Measurements from ENCODE around the gene ARRDC4.

Gene ARRDC4

DNA sequence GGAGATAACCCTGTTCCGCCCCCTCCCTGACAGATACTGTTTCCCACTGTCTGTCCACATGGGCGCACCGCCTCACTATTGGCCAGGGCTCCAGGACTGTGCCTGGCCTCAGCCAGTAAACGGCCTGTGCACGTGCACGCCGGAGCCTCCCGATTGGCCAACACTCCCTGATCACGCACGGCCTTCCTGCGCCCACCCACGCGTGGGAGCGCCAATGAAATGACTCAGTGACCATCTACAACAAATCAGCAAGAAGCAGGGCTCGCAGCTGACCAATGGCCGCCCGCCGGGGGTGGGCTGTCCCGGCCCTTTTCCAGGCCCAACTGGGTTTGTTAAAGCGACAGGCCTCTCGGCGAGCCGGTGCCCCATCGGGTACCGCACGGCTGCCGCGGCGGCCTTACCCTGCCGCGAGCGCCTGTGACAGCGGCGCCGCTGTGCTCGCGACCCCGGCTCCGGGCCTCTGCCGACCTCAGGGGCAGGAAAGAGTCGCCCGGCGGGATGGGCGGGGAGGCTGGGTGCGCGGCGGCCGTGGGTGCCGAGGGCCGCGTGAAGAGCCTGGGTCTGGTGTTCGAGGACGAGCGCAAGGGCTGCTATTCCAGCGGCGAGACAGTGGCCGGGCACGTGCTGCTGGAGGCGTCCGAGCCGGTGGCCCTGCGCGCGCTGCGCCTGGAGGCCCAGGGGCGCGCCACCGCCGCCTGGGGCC lies at the start of gene ARRDC4:
Gene ARRDC4 (plus strand): TSS at position 340 of the 703 bp plus-strand sequence. CDS start 159 bp downstream, at position 499.
- Histone ChIP-seq H3K4me1 (ENCODE audit: insufficient read depth, low read length) (peaks cover 3% of the 10 kb centered on the region; the same call in 1 of the 2 replicates), H3K27ac (ENCODE audit: low read length) (no peak within 1 kb of the TSS), H3K36me3 (ENCODE audit: insufficient read depth, low read depth, low read length) (no peaks in the 10 kb centered on the region), H3K9me3 (ENCODE audit: insufficient read depth, low read depth, low read length) (no peaks in the 10 kb centered on the region), H3K27me3 (ENCODE audit: insufficient read depth, low read length) (peaks cover 16% of the 10 kb centered on the region), H3K4me3 (ENCODE audit: low read length) (peak within 1 kb of the TSS; percentile 88), H3K9ac (ENCODE audit: low read depth, low read length) (peak within 1 kb of the TSS; percentile 56; the same call in 1 of the 2 replicates)

GRCh38 chr15:97914711-97915110 lies 45.8 kb upstream of the ARRDC4 start:
- H3K27me3 ChIP-seq (ENCODE audit: insufficient read depth, low read length), result no peaks in the 10 kb centered on the region
- no peak overlapping the region for H3K9ac ChIP-seq (ENCODE audit: low read depth, low read length)
- H3K9me3 ChIP-seq (ENCODE audit: insufficient read depth, low read depth, low read length), result no peaks in the 10 kb centered on the region
- no peaks in the 10 kb centered on the region for H3K36me3 ChIP-seq (ENCODE audit: insufficient read depth, low read depth, low read length)
- no peak overlapping the region for H3K4me3 ChIP-seq (ENCODE audit: low read length)
- H3K27ac ChIP-seq (ENCODE audit: low read length), result no peak overlapping the region
- no peaks in the 10 kb centered on the region for H3K4me1 ChIP-seq (ENCODE audit: insufficient read depth, low read length)

GRCh38 chr15:97915261-97915660 lies 45.2 kb upstream of the ARRDC4 start:
- no peaks in the 10 kb centered on the region for H3K36me3 ChIP-seq (ENCODE audit: insufficient read depth, low read depth, low read length)
- H3K4me3 ChIP-seq (ENCODE audit: low read length), result no peak overlapping the region
- no peaks in the 10 kb centered on the region for H3K4me1 ChIP-seq (ENCODE audit: insufficient read depth, low read length)
- no peaks in the 10 kb centered on the region for H3K27me3 ChIP-seq (ENCODE audit: insufficient read depth, low read length)
- H3K9me3 ChIP-seq (ENCODE audit: insufficient read depth, low read depth, low read length), result no peaks in the 10 kb centered on the region
- H3K9ac ChIP-seq (ENCODE audit: low read depth, low read length), result no peak overlapping the region
- H3K27ac ChIP-seq (ENCODE audit: low read length), result no peak overlapping the region

GRCh38 chr15:97921296-97921865 lies 39.1 kb upstream of the ARRDC4 start:
- Histone ChIP-seq H3K27me3 (ENCODE audit: insufficient read depth, low read length) (no peaks in the 10 kb centered on the region), H3K9ac (ENCODE audit: low read depth, low read length) (no peak overlapping the region), H3K9me3 (ENCODE audit: insufficient read depth, low read depth, low read length) (peaks cover 38% of the 10 kb centered on the region), H3K4me3 (ENCODE audit: low read length) (no peak overlapping the region), H3K27ac (ENCODE audit: low read length) (no peak overlapping the region), H3K4me1 (ENCODE audit: insufficient read depth, low read length) (no peaks in the 10 kb centered on the region), H3K36me3 (ENCODE audit: insufficient read depth, low read depth, low read length) (no peaks in the 10 kb centered on the region)

DNA sequence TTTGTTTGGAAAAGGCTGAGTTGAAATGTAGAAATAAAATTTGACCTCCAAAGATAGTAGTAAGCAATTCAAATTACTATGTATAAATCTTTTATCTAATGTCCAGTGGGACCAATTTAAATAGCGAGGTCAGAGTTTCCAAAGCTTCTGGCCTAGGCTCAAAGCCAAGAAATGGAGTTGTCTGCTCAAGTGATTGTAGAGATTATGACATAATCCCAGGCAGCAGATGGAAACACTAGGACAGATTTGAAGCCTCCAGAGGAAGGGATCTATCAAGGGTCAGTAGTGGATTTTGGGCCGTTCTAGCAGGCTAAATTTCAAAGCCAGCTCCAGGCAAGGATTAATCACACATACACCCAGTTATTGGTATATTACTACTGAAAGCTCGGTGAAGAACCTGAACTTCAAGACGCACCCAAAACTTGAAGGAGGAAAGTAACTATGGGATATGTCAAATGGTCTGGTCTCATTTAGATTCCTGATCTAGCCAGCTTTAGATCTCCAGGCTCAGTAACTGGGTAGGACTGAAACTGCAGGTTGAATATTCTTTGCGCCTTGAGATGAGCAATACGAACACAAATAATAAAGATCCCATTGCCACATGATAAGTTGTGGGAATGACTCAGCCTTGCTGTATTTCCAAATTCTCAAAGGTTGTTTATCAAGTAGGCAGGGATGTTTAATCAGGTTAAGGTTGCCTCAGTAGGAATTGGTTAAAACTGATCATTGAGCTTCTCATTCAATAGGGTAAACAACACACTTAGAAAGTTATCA lies 30.9 kb upstream of the ARRDC4 start:
- Histone ChIP-seq H3K9ac (ENCODE audit: low read depth, low read length) (no peak overlapping the region), H3K27ac (ENCODE audit: low read length) (no peak overlapping the region), H3K4me1 (ENCODE audit: insufficient read depth, low read length) (no peaks in the 10 kb centered on the region), H3K4me3 (ENCODE audit: low read length) (no peak overlapping the region), H3K9me3 (ENCODE audit: insufficient read depth, low read depth, low read length) (peaks cover 41% of the 10 kb centered on the region), H3K27me3 (ENCODE audit: insufficient read depth, low read length) (no peaks in the 10 kb centered on the region), H3K36me3 (ENCODE audit: insufficient read depth, low read depth, low read length) (no peaks in the 10 kb centered on the region)

- H3K36me3 ChIP-seq (ENCODE audit: insufficient read depth, low read depth, low read length), result no peaks in the 10 kb centered on the region
- H3K27ac ChIP-seq (ENCODE audit: low read length), result no peak overlapping the region
- peaks cover 36% of the 10 kb centered on the region for H3K9me3 ChIP-seq (ENCODE audit: insufficient read depth, low read depth, low read length)
- no peak overlapping the region for H3K9ac ChIP-seq (ENCODE audit: low read depth, low read length)
- H3K4me3 ChIP-seq (ENCODE audit: low read length), result no peak overlapping the region
- no peaks in the 10 kb centered on the region for H3K27me3 ChIP-seq (ENCODE audit: insufficient read depth, low read length)
- no peaks in the 10 kb centered on the region for H3K4me1 ChIP-seq (ENCODE audit: insufficient read depth, low read length)
Observed at GRCh38 chr15:97930230-97930629, 30.3 kb upstream of the ARRDC4 start.

DNA sequence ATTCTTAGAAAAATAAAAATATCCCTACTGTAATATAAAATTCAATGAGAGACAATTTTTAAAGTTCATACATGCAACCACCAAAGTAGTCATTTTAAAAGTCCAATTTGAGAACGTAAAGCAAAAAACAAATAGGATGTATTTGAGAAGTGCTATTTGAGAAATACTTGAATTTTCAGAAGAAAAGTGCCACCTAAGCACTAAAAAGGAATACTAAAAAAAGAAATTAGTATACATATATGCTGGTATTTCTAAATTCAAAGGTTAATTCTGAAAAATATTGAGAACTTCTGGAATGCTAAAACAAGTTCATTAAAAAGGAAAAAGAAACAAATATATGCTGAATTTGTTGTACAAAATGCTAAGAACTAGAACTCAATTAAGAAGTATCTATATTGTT lies 29.2 kb upstream of the ARRDC4 start:
- Histone ChIP-seq H3K4me3 (ENCODE audit: low read length) (no peak overlapping the region), H3K36me3 (ENCODE audit: insufficient read depth, low read depth, low read length) (no peaks in the 10 kb centered on the region), H3K9me3 (ENCODE audit: insufficient read depth, low read depth, low read length) (peaks cover 25% of the 10 kb centered on the region)

DNA sequence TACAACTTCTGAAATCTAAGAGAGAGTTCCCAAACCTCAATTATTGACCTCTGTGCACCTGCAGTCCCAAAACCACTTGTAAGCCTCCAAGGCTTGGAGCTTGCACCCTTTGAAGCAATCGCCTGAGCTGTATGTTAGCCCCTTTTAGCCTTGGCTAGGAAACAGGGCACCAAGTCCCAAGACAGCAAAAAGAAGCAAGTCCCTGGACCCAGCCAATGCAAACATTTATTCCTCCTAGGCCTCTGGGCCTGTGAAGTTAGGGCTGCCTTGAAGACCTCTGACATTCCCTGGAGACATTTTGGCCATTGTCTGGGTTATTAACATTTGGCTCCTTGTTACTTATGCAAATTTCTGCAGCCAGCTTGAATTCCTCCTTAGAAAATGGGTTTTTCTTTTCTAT lies 26.9 kb upstream of the ARRDC4 start:
- H3K36me3 ChIP-seq (ENCODE audit: insufficient read depth, low read depth, low read length), result no peaks in the 10 kb centered on the region
- H3K9me3 ChIP-seq (ENCODE audit: insufficient read depth, low read depth, low read length), result peaks cover 23% of the 10 kb centered on the region
- no peak overlapping the region for H3K27ac ChIP-seq (ENCODE audit: low read length)
- no peaks in the 10 kb centered on the region for H3K27me3 ChIP-seq (ENCODE audit: insufficient read depth, low read length)
- H3K4me1 ChIP-seq (ENCODE audit: insufficient read depth, low read length), result no peaks in the 10 kb centered on the region
- H3K9ac ChIP-seq (ENCODE audit: low read depth, low read length), result no peak overlapping the region
- H3K4me3 ChIP-seq (ENCODE audit: low read length), result no peak overlapping the region

More for the DNA sequence above, 29.2 kb upstream of the ARRDC4 start:
- Histone ChIP-seq H3K4me1 (ENCODE audit: insufficient read depth, low read length) (no peaks in the 10 kb centered on the region), H3K9ac (ENCODE audit: low read depth, low read length) (no peak overlapping the region), H3K27me3 (ENCODE audit: insufficient read depth, low read length) (no peaks in the 10 kb centered on the region), H3K27ac (ENCODE audit: low read length) (no peak overlapping the region)

DNA sequence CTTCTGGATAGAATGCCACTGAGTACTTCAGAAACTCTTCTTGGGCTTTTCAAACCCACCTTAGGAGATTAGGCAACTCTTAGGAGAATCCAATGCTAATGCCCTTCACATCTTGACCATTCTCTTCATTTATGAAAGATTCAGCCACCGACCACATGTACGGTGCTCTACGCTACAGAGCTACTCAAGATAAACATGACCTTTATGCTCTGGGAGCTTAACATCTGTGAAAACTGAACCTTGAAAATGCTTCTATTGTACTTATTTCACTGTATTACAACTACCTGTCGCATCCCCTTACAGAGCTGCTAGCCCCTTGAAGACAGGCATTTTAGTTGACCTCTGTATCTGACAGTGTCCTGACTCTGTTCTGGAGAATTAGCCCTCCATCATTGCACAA lies 19.5 kb upstream of the ARRDC4 start:
- Histone ChIP-seq H3K27me3 (ENCODE audit: insufficient read depth, low read length) (no peaks in the 10 kb centered on the region), H3K9me3 (ENCODE audit: insufficient read depth, low read depth, low read length) (no peaks in the 10 kb centered on the region; the same call in 1 of the 2 replicates), H3K27ac (ENCODE audit: low read length) (no peak overlapping the region), H3K4me3 (ENCODE audit: low read length) (no peak overlapping the region), H3K4me1 (ENCODE audit: insufficient read depth, low read length) (no peaks in the 10 kb centered on the region), H3K36me3 (ENCODE audit: insufficient read depth, low read depth, low read length) (no peaks in the 10 kb centered on the region), H3K9ac (ENCODE audit: low read depth, low read length) (no peak overlapping the region)

DNA sequence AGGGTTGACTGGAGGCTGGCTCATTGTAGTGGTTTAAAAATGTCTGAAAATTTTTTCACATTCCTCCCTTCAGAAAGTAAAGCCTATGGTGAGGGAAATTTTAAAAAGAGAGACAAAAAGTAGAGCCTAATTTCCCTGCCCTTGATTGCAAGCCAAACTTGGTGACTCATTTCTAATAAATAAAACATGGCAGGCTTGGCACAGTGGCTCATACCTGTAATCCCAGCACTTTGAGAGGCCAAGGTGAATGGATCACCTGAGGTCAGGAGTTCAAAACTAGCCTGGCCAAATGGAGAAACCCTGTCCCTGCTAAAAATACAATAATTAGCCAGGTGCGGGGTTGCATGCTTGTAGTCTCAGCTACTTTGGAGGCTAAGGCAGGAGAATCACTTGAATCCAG lies 18.9 kb upstream of the ARRDC4 start:
- H3K36me3 ChIP-seq (ENCODE audit: insufficient read depth, low read depth, low read length), result no peaks in the 10 kb centered on the region
- H3K4me3 ChIP-seq (ENCODE audit: low read length), result no peak overlapping the region
- no peaks in the 10 kb centered on the region for H3K27me3 ChIP-seq (ENCODE audit: insufficient read depth, low read length)
- no peak overlapping the region for H3K9ac ChIP-seq (ENCODE audit: low read depth, low read length)
- no peaks in the 10 kb centered on the region for H3K4me1 ChIP-seq (ENCODE audit: insufficient read depth, low read length)
- no peak overlapping the region for H3K27ac ChIP-seq (ENCODE audit: low read length)
- no peaks in the 10 kb centered on the region; the same call in 1 of the 2 replicates for H3K9me3 ChIP-seq (ENCODE audit: insufficient read depth, low read depth, low read length)

- no peak overlapping the region for H3K4me3 ChIP-seq (ENCODE audit: low read length)
- no peaks in the 10 kb centered on the region for H3K27me3 ChIP-seq (ENCODE audit: insufficient read depth, low read length)
- H3K36me3 ChIP-seq (ENCODE audit: insufficient read depth, low read depth, low read length), result no peaks in the 10 kb centered on the region
- H3K27ac ChIP-seq (ENCODE audit: low read length), result no peak overlapping the region
- H3K4me1 ChIP-seq (ENCODE audit: insufficient read depth, low read length), result no peaks in the 10 kb centered on the region
- H3K9me3 ChIP-seq (ENCODE audit: insufficient read depth, low read depth, low read length), result no peaks in the 10 kb centered on the region
- no peak overlapping the region for H3K9ac ChIP-seq (ENCODE audit: low read depth, low read length)
Observed at GRCh38 chr15:97944724-97945123, 15.8 kb upstream of the ARRDC4 start.

All from iPS-20b (cell line).